Activated naive CD8-positive, alpha-beta T cell treated with anti-CD3 and anti-CD28 coated beads, Interleukin-2, amount 50 U/mL, for 24 hours (primary cell): Measurements from ENCODE around the gene GUCA1C.

Experiments
- ATAC-seq: fragments of 150-1000 bp; cut with Tn5 transposase; one replicate; pipeline ENCODE4 v1.10.0; 2021
- DNase-seq: peaks from one replicate; pipeline ENCODE4 v3.0.0; 2021
- H3K27ac Mint-ChIP-seq: one replicate; pipeline ENCODE4 v1.8.0; 2021; ENCODE audit warnings: mild to moderate bottlenecking, mixed read lengths
- H3K27me3 Mint-ChIP-seq: one replicate; pipeline ENCODE4 v1.8.0; 2021; ENCODE audit warnings: mixed read lengths
- H3K36me3 Mint-ChIP-seq: one replicate; pipeline ENCODE4 v1.8.0; 2021; ENCODE audit warnings: low read depth, mixed read lengths
- H3K4me1 Mint-ChIP-seq: one replicate; pipeline ENCODE4 v1.8.0; 2021; ENCODE audit warnings: mixed read lengths
- H3K4me3 Mint-ChIP-seq: one replicate; pipeline ENCODE4 v1.8.0; 2021; ENCODE audit warnings: mild to moderate bottlenecking, moderate library complexity, mixed read lengths
- H3K9me3 Mint-ChIP-seq: one replicate; pipeline ENCODE4 v1.8.0; 2021; ENCODE audit warnings: mixed read lengths

Gene GUCA1C

DNA sequence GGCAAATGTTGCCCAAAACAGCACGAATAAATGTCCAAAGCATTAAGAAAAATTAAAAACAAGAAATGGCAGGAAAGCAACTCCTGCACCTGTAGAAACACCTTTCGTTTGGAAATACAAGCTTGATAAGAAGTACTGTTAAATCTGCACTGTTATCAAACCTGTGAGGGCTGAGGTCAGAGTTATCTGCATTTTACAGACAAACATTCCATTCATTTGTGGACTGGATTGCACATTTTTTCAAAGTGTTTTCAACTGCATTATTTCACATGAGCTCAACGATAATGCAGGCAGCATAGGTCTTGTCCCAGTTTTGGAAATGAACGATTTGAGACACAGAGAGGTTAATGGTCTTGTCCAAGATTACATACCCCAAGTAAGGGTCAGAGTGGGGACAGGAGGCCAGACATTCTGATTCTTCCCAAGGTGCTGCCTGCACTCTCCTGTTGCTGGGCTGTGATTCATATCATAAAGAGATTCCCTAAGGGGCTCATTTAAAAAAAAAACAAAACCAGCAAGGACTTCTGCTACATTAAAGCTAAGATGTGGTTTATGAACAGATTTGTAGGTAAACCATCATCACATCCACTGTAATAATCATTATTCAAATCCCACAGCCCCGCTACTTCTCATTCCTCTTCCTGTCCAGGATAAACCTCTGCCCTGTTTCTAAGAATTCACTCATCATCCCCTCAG, 13.0 kb downstream of the GUCA1C start:
- ATAC-seq (no peak), DNase-seq (no peak)
- no peaks in the 10 kb centered on the region for H3K27me3 Mint-ChIP-seq
- no peaks in the 10 kb centered on the region for H3K36me3 Mint-ChIP-seq
- no peak overlapping the region for H3K4me3 Mint-ChIP-seq
- H3K9me3 Mint-ChIP-seq: no peaks in the 10 kb centered on the region
- H3K4me1 Mint-ChIP-seq: no peaks in the 10 kb centered on the region
- no peak overlapping the region for H3K27ac Mint-ChIP-seq

DNA sequence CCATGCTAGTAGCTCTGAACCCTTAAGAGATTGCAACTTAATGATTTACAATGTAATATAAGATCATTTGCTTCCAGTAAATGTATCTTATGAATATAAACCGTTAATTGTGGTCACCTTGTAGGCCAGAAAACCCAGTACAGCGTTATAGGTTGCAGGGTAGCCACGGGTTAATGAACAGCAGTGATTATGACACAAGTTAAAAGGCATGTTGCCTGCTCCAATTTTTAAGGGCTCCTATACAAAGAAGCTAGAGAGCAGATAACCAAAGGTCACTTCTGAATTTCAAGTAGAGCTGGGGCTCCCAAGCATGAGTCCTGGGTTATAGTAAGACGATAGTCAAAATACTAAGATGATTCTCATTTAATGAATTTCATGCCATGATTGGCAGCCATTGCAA, 13.5 kb downstream of the GUCA1C start:
- no peaks in the 10 kb centered on the region for H3K9me3 Mint-ChIP-seq
- H3K4me1 Mint-ChIP-seq: no peaks in the 10 kb centered on the region
- DNase-seq (no peak), ATAC-seq (no peak)
- H3K4me3 Mint-ChIP-seq: no peak overlapping the region
- H3K36me3 Mint-ChIP-seq: no peaks in the 10 kb centered on the region
- H3K27me3 Mint-ChIP-seq: no peaks in the 10 kb centered on the region
- no peak overlapping the region for H3K27ac Mint-ChIP-seq

DNA sequence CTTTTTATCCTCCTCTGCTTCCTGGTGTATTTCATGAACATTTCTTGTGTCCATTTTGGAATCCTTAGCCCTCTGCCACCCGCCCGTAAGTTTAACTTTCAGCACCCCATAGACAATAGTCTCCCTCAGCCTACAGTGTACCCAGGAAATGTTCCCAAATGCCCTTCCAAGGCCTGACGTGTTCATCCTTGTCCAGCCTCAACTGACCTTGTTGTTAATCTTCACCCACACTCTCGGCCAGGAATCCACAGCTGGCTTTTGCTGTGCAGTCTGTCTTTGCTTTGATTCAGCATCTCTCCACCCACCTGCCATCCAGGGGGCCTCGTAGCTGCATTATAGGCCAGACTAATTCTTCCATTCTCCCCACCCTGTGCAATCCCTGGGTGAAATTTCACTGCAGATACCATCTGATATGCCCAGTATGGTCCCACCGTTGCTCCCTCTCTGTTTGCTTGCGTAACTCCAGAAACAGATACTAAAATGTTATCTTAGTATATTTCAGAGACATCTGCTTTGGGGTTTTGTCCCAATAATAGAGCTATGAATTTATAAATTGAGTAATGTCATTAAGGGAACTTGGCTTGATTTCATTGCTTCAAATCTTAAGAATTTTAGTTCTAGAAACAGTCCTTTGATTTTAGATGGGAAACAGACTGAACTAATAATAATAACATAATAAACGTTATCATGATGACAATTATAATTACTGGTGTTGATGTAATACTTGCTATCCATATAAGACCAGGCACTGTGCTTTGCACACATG, 16.6 kb downstream of the GUCA1C start:
- no peaks in the 10 kb centered on the region for H3K36me3 Mint-ChIP-seq
- ATAC-seq: no peak

DNA sequence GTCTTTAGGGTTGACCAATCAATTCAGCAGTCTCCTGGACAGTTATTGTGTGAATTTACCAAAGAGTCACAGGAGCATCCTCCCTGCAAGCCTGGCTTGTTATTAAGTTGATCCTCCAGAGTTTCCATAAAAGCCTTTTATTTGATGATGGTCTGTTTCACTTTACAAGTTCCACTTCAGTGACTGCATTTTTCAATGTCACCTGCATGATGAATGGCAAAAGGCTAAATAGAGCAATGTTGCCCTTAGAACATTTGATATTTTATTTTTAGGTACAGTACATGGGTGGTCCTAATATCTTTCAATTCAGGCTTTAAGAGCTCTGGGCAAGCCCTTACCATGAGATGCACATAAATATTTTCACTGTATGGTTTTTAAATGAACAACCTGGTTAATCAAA, 22.6 kb downstream of the GUCA1C start:
- Mint-ChIP-seq H3K4me3 (no peak overlapping the region), H3K27me3 (peaks cover 7% of the 10 kb centered on the region), H3K9me3 (peaks cover 18% of the 10 kb centered on the region), H3K36me3 (no peaks in the 10 kb centered on the region), H3K4me1 (no peaks in the 10 kb centered on the region), H3K27ac (no peak overlapping the region)
- ATAC-seq (no peak), DNase-seq (no peak)

More for the DNA sequence above, 16.6 kb downstream of the GUCA1C start:
- Mint-ChIP-seq H3K9me3 (peaks cover 4% of the 10 kb centered on the region), H3K4me1 (no peaks in the 10 kb centered on the region), H3K27me3 (peaks cover 3% of the 10 kb centered on the region), H3K27ac (no peak overlapping the region), H3K4me3 (no peak overlapping the region)
- no peak for DNase-seq

DNA sequence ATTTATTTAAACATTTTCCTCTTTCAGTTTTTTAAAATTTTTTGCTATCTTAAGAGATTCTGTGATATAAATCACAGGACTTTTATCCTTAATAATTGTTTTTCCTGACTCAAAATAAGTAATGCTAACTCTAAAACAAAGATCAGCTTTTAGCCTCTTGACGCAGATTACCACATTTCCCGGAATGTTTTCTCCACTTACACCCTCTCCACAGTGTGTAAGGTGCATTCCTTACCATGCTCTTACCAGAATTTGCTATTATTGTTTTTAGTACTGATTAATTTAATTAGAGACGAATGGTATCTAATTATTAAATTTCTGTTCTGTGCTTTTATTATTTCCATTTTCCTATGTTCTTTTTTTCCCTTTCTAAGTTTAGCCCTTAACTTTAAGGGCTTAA, 34.8 kb downstream of the GUCA1C start:
- Mint-ChIP-seq H3K27ac (no peak overlapping the region), H3K4me1 (peaks cover 6% of the 10 kb centered on the region), H3K27me3 (peaks cover 2% of the 10 kb centered on the region), H3K36me3 (no peaks in the 10 kb centered on the region), H3K4me3 (no peak overlapping the region), H3K9me3 (no peaks in the 10 kb centered on the region)
- DNase-seq: no peak
- ATAC-seq: no peak

DNA sequence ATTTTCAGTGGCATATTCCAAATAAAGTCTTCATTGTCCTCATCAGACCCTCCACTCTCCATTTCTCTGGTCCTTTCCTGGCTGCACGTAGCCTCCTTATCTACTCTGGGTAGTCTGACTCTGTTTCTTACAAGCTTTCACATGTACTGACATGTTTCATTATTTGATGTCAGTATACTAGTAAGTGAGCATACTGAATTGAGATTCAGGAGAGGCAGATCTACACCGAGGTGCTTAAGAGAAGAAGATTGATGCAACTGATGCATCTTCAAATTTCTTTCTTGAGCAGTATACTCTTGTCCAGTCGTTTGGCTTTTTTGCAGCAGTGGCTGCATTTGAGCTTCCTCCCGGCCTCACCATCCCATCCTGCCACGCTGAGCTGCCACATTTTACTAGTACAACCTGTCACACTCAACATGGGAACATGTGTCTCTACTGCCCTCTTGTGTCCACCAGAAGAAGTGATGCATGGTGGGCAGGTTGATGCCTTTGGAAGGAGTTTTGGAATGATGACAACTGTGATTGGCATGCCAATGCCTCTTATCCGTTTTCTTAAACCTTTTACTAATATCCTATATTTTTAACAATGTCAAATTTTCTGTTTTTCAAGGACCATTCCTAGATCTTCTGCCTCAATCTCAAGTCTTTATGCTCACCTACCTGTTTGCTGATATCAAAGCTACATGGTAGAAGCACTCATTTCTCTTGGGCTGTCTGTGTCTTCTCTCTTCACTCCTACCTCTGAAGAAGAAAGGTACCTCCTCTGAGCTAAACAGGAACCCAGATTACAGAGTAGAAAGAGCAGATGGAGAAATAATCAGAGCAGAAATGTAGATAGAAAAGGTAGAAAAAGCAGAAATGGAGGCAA, 38.7 kb downstream of the GUCA1C start:
- Mint-ChIP-seq H3K27ac (no peak overlapping the region), H3K9me3 (no peaks in the 10 kb centered on the region), H3K4me1 (peaks cover 6% of the 10 kb centered on the region), H3K4me3 (no peak overlapping the region), H3K36me3 (no peaks in the 10 kb centered on the region), H3K27me3 (no peaks in the 10 kb centered on the region)
- ATAC-seq: peak; percentile 88
- DNase-seq: peak; percentile 52

DNA sequence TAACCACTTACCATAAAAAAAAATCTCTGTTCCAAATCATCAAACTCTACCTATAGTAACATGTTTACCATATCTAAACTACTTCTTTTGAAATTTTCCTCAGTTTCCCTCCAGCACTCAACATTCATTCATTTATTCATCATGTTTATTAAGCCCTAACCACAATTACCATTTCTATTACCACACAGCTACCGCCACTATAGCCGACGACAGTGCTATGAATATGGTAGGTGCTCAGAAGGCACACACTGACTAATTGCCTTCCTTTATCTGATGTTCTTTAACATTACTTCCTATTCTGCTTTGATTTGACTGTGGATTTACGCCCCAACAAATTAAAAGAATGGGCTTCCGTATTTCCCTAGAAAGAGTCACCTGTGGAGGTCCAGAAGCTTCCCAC, 43.9 kb downstream of the GUCA1C start:
- DNase-seq (no peak), ATAC-seq (no peak)
- H3K36me3 Mint-ChIP-seq: no peaks in the 10 kb centered on the region
- H3K4me1 Mint-ChIP-seq: peaks cover 3% of the 10 kb centered on the region
- H3K9me3 Mint-ChIP-seq: no peaks in the 10 kb centered on the region
- H3K4me3 Mint-ChIP-seq: no peak overlapping the region
- no peaks in the 10 kb centered on the region for H3K27me3 Mint-ChIP-seq
- no peak overlapping the region for H3K27ac Mint-ChIP-seq

DNA sequence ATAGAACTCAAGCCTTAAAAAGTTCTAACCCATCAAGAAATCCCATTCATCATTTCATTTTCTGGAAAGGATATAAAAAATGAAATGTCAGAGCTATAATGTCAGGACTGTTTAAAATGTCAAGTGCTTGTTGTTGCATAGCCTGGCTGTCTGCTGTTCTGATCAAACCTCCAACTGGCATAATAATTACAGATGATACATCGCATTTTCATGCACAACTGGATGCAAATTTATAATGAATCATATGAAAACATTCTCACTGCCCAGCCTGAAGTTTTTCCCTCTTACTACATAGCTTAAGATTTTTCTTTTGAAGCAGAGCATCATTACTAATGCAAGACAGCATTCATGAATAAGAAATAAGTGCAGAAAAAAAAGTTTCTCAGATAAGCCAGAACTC, 46.5 kb downstream of the GUCA1C start:
- no peaks in the 10 kb centered on the region for H3K27me3 Mint-ChIP-seq
- no peaks in the 10 kb centered on the region for H3K9me3 Mint-ChIP-seq
- H3K4me1 Mint-ChIP-seq: peaks cover 8% of the 10 kb centered on the region
- H3K27ac Mint-ChIP-seq: no peak overlapping the region
- DNase-seq (no peak), ATAC-seq (no peak)
- no peaks in the 10 kb centered on the region for H3K36me3 Mint-ChIP-seq
- H3K4me3 Mint-ChIP-seq: no peak overlapping the region

DNA sequence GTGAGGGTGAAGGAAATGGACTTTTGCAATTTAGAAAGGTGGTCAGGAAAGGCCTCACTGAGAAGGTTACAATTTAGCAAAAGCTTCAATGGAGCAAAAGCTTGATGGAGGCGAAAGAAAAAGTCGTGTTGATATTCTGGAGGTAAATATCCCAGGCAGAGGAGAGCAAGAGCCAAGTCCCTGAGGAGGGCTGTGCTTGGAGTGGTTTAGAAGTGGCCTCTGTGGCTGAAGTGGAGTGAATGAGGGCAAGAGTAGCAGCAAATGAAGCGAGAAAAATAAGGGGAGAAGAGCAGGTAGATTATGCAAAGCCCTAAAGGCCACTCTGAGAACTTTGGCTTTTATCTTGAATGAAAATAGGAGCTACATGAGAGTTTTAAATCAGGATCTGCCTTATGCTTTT, 54.1 kb downstream of the GUCA1C start:
- peaks cover 28% of the 10 kb centered on the region for H3K4me1 Mint-ChIP-seq
- H3K36me3 Mint-ChIP-seq: no peaks in the 10 kb centered on the region
- H3K4me3 Mint-ChIP-seq: no peak overlapping the region
- ATAC-seq (no peak), DNase-seq (no peak)
- no peaks in the 10 kb centered on the region for H3K27me3 Mint-ChIP-seq
- H3K9me3 Mint-ChIP-seq: no peaks in the 10 kb centered on the region
- no peak overlapping the region for H3K27ac Mint-ChIP-seq

DNA sequence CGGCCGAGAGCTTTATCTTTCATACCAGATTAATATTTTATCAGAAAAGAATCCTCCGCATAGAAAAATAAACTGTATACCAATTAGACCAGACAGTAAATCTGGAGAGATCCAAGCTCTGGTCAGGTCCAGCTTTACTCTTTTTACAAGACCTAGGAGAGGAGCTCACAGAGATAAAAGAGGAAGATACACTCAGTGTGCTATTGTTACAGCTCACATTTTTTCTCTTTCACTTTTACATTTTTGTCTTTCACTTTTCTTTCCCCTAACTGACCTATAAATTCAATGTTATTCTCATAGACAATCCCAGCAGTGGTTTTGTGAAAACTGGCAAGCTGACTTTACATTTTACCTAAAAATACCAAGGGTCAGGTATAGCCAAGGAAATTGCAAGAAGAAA, 55.8 kb downstream of the GUCA1C start:
- H3K27me3 Mint-ChIP-seq: no peaks in the 10 kb centered on the region
- no peaks in the 10 kb centered on the region for H3K9me3 Mint-ChIP-seq
- peaks cover 27% of the 10 kb centered on the region for H3K4me1 Mint-ChIP-seq
- DNase-seq (no peak), ATAC-seq (peak; percentile 41)
- H3K4me3 Mint-ChIP-seq: no peak overlapping the region
- H3K27ac Mint-ChIP-seq: peak overlapping the region; percentile 15
- no peaks in the 10 kb centered on the region for H3K36me3 Mint-ChIP-seq

DNA sequence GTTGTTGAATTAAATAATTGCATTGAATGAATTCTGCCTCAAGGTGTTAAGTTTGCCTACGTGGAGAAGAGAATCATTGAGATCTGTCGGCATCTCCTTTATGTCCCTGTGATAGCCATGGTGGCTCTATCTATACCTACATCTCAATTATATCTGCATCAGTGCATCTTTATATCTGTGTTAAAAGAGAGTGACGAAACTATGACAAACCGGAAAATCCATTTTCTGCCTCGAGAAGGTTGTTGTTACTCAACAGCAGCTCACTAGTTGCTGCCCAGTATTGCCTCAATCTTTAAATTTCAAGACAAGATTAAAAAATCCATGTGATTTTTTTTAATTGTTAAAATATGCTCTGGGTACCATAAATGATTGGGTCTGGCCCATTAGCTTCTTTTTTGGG, 58.7 kb downstream of the GUCA1C start:
- ATAC-seq (no peak), DNase-seq (no peak)
- Mint-ChIP-seq H3K36me3 (no peaks in the 10 kb centered on the region), H3K4me1 (peaks cover 10% of the 10 kb centered on the region), H3K27me3 (peaks cover 3% of the 10 kb centered on the region), H3K27ac (no peak overlapping the region), H3K4me3 (no peak overlapping the region), H3K9me3 (no peaks in the 10 kb centered on the region)

DNA sequence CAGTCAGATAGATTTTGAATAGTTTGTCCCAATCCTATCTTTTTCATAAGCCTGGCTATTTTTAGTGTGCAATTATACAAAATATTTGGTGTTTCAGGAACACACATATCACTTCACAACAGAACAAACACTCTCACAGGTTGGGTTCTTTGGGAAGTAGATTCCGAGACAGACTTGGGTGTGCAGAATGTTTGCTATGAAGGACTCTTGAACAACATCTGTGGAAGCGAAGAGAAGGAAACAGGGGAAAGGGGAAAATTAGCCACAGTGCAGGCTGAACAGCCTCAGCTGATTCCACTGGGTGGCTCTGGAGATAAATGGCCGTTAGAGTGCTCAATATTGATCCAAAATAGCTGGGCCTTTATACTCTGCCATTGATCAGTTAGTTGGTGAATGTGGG, 61.8 kb downstream of the GUCA1C start:
- peaks cover 3% of the 10 kb centered on the region for H3K27me3 Mint-ChIP-seq
- H3K36me3 Mint-ChIP-seq: no peaks in the 10 kb centered on the region
- H3K4me3 Mint-ChIP-seq: no peak overlapping the region
- H3K27ac Mint-ChIP-seq: no peak overlapping the region
- no peaks in the 10 kb centered on the region for H3K4me1 Mint-ChIP-seq
- DNase-seq: no peak
- no peak for ATAC-seq
- H3K9me3 Mint-ChIP-seq: no peaks in the 10 kb centered on the region

DNA sequence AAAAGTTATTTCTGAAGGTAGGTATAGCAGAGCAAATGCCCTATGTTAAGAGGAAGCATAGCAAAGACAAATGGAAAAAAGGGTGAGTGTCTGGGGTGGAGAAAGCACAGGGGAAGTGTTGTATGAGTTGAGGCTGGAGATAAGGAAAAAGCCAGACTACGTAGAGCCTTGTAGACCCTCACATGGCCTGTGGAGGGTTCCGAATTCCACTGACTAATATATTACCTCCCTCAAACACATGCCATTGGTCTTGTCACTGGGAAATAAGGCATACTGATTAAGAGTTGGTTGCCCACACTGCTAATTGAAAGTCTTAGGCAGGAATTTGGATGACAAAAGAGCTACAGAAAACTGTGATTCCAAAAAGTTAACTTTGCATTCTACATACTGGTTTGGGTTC, 65.9 kb downstream of the GUCA1C start:
- Mint-ChIP-seq H3K9me3 (no peaks in the 10 kb centered on the region), H3K36me3 (no peaks in the 10 kb centered on the region), H3K27ac (no peak overlapping the region), H3K27me3 (peaks cover 3% of the 10 kb centered on the region), H3K4me3 (no peak overlapping the region), H3K4me1 (peaks cover 12% of the 10 kb centered on the region)
- no peak for ATAC-seq
- DNase-seq: no peak

DNA sequence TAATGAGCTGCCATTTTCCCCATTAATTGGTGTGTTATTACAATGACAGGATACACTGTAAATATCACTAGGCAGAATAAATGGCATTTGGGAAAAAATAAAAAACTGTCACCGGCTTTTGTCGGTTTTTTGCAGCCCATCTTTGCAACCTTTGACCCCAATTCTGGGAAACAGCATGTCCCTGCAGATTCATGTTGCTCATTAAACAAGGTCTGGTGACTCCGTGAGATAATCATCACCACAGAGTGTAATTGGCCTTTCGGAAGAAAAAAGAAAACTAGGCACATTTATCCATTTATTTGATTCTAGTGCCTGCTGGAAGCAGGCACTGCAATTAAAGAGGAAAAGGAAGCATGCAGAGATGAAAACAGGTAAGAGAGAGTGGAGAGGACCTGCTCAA, 66.6 kb downstream of the GUCA1C start:
- Mint-ChIP-seq H3K4me1 (peaks cover 15% of the 10 kb centered on the region), H3K4me3 (no peak overlapping the region), H3K36me3 (no peaks in the 10 kb centered on the region), H3K9me3 (no peaks in the 10 kb centered on the region), H3K27me3 (no peaks in the 10 kb centered on the region), H3K27ac (no peak overlapping the region)
- ATAC-seq: no peak
- no peak for DNase-seq

DNA sequence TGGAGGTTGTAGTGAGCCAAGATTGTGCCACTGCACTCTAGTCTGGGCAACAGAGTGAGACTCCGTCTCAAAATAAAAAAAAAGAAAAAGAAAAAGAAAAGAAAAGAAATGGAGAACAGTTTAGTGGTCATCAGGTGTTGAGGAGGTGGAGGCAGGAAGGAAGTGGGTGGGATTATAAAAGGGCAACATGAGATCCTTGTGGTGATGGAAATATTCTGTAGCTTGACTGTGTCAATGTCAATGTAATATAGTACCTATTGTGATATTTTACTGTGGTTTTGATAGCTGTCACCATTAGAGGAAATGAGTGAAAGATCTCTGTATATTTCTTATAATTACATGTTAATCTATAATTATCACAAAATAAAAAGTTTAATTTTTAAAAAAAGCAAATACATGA, 70.3 kb downstream of the GUCA1C start:
- peaks cover 2% of the 10 kb centered on the region for H3K36me3 Mint-ChIP-seq
- peak overlapping the region; percentile 57 for H3K27ac Mint-ChIP-seq
- H3K4me3 Mint-ChIP-seq: no peak overlapping the region
- H3K4me1 Mint-ChIP-seq: peaks cover 18% of the 10 kb centered on the region
- ATAC-seq (peak; percentile 82), DNase-seq (no peak)
- H3K27me3 Mint-ChIP-seq: no peaks in the 10 kb centered on the region
- H3K9me3 Mint-ChIP-seq: no peaks in the 10 kb centered on the region
